GM12892 (cell line): ENCODE data around the gene ZNF410.

Experiments used
- POLR2A ChIP-seq: IDR thresholded peaks from 2 replicates; pipeline ENCODE4 v1.6.1; 2011; ENCODE audit warnings: low read depth, low read length, control low read depth
- POLR2AphosphoS5 ChIP-seq: IDR thresholded peaks from 2 replicates; pipeline ENCODE4 v1.6.1; 2011; ENCODE audit warnings: low read depth, low read length, control low read depth
- TAF1 ChIP-seq: IDR thresholded peaks from 2 replicates; pipeline ENCODE4 v1.6.1; 2011; ENCODE audit warnings: low read depth, mild to moderate bottlenecking, control low read depth, low read length, borderline replicate concordance

DNA sequence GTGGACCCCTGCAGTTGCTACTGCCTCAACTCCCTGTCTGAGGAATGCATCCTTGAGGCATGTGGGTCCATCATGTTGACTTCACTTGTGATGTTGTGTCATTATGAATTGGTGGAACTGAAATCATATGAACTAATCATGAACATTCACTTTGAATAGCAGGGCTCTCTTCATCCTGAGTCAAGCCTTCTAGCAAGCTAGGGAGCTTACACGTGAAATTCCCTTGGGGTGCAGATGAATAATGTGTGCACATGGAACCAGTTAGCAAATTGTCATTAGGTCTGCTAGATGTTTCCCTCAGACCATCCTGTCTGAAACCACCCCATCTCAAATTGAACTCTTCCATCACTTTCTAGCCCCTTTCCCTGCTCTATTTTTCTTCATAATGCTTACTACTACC is 67.1 kb downstream of the ZNF410 start:
- TF ChIP-seq POLR2AphosphoS5 (no peak), POLR2A (no peak), TAF1 (no peak)
